ENCODE results near the gene AMH. TPM values are rescaled to one million over a fixed set of nuclear protein-coding genes. Genes with fewer than 3 reads are reported as not detected.
A peak's percentile ranks its signal among the peaks of the same experiment; 100 is the strongest.

Gene AMH
- total and polyA plus RNA-seq, 2 of the 13 experiments (the other 11 are each of a cell fraction or from before 2014, with no cell fraction given) = 0.03 to 0.18 TPM

GRCh38 chr19:2252797-2253105, 3.6 kb downstream of the AMH start (continued):
- TF ChIP-seq ZSCAN21 (CRISPR knock-in tag; IDR thresholded peaks at IDR 0.05; ENCODE audit: borderline replicate concordance) = no peak
- no peak for TF ChIP-seq ZNF749 (CRISPR knock-in tag; IDR thresholded peaks at IDR 0.05; ENCODE audit: borderline replicate concordance)
- no peak for TF ChIP-seq ZNF12 (CRISPR knock-in tag; IDR thresholded peaks at IDR 0.05)
- no peak for TF ChIP-seq TRIM24 (CRISPR knock-in tag; IDR thresholded peaks at IDR 0.05)
- no peak for TF ChIP-seq SP5 (CRISPR knock-in tag; IDR thresholded peaks at IDR 0.05; ENCODE audit: borderline replicate concordance, low read depth)
- TF ChIP-seq TRIM22 (IDR thresholded peaks at IDR 0.05) = no peak
- no peak for TF ChIP-seq ZNF513 (CRISPR knock-in tag; conservative IDR thresholded peaks at IDR 0.05)
- peak; percentile 20; the same call in 1 of the 2 replicates for TF ChIP-seq HNF1B (CRISPR knock-in tag; IDR thresholded peaks at IDR 0.05)
- TF ChIP-seq CEBPG (CRISPR knock-in tag; IDR thresholded peaks at IDR 0.05) = no peak
- peak; percentile 26; the same call in 1 of the 2 replicates for TF ChIP-seq DR1 (CRISPR knock-in tag; IDR thresholded peaks at IDR 0.05)
- TF ChIP-seq XRCC5 (optimal IDR thresholded peaks at IDR 0.05; ENCODE audit: low read length) = no peak
- TF ChIP-seq MZF1 (CRISPR knock-in tag; IDR thresholded peaks at IDR 0.05; ENCODE audit: borderline replicate concordance) = no peak
- 0 out of 2 replicates have a peak, but pooled peaks have one; percentile 69 for TF ChIP-seq ZNF350 (CRISPR knock-in tag; IDR thresholded peaks at IDR 0.05; ENCODE audit: borderline replicate concordance, low read depth)
- TF ChIP-seq, protein P1, sequence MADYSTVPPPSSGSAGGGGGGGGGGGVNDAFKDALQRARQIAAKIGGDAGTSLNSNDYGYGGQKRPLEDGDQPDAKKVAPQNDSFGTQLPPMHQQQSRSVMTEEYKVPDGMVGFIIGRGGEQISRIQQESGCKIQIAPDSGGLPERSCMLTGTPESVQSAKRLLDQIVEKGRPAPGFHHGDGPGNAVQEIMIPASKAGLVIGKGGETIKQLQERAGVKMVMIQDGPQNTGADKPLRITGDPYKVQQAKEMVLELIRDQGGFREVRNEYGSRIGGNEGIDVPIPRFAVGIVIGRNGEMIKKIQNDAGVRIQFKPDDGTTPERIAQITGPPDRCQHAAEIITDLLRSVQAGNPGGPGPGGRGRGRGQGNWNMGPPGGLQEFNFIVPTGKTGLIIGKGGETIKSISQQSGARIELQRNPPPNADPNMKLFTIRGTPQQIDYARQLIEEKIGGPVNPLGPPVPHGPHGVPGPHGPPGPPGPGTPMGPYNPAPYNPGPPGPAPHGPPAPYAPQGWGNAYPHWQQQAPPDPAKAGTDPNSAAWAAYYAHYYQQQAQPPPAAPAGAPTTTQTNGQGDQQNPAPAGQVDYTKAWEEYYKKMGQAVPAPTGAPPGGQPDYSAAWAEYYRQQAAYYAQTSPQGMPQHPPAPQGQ (CRISPR knock-in tag; IDR thresholded peaks at IDR 0.05; ENCODE audit: borderline replicate concordance) = no peak
- TF ChIP-seq SP140L (CRISPR knock-in tag; IDR thresholded peaks at IDR 0.05; ENCODE audit: borderline replicate concordance) = 0 out of 2 replicates have a peak, but pooled peaks have one; percentile 23
- no peak for TF ChIP-seq ZNF546 (CRISPR knock-in tag; conservative IDR thresholded peaks at IDR 0.05)
- 0 out of 2 replicates have a peak, but pooled peaks have one; percentile 9 for TF ChIP-seq PCBP1 (IDR thresholded peaks at IDR 0.05; ENCODE audit: borderline replicate concordance, low read depth, low read length)
- TF ChIP-seq ETS1 (CRISPR knock-in tag; IDR thresholded peaks at IDR 0.05) = peak; percentile 90; the same call in 1 of the 2 replicates
- TF ChIP-seq THYN1 (CRISPR knock-in tag; IDR thresholded peaks at IDR 0.05; ENCODE audit: borderline replicate concordance, low read depth) = no peak
- no peak for TF ChIP-seq PHB2 (IDR thresholded peaks at IDR 0.05; ENCODE audit: partially characterized antibody)
- no peak for TF ChIP-seq ZFP1 (CRISPR knock-in tag; IDR thresholded peaks at IDR 0.05)
- TF ChIP-seq ZNF143 (CRISPR knock-in tag; IDR thresholded peaks at IDR 0.05) = 0 out of 2 replicates have a peak, but pooled peaks have one; percentile 31
- no peak for TF ChIP-seq NFKBIZ (CRISPR knock-in tag; IDR thresholded peaks at IDR 0.05)
- no peak for TF ChIP-seq SMC3 (IDR thresholded peaks at IDR 0.05; ENCODE audit: low read length)
- TF ChIP-seq ZFP36 (IDR thresholded peaks at IDR 0.05; ENCODE audit: borderline replicate concordance, low read depth, low read length, partially characterized antibody) = no peak

All from HepG2 (cell line).